SU-DHL-6 (cell line): ENCODE data around the gene FBRSL1.

Source experiments
- H2AFZ ChIP-seq: fragments of 200-600 bp; sonication (generic); 2 replicates; pipeline ENCODE4 v1.6.1; 2014; ENCODE audit warnings: low read depth, mild to moderate bottlenecking, moderate library complexity, mixed read lengths, antibody characterized with exemption, low read length; ENCODE audit not compliant: severe bottlenecking
- H3F3A ChIP-seq: fragments of 200-600 bp; shearing (Covaris generic); 2 replicates; pipeline ENCODE4 v1.6.0; 2016; ENCODE audit warnings: antibody characterized with exemption, mild to moderate bottlenecking; ENCODE audit not compliant: insufficient read depth
- H3K27ac ChIP-seq: fragments of 200-600 bp; sonication (generic); 2 replicates; pipeline ENCODE4 v1.5.1; 2016; ENCODE audit warnings: low read depth, mild to moderate bottlenecking, low read length, moderate library complexity, mixed read lengths
- H3K27me3 ChIP-seq: fragments of 200-600 bp; sonication (generic), shearing (Covaris generic); 2 replicates; pipeline ENCODE4 v1.6.0; 2014; ENCODE audit warnings: mild to moderate bottlenecking, low read length
- H3K36me3 ChIP-seq: fragments of 200-600 bp; sonication (generic); 2 replicates; pipeline ENCODE4 v1.6.1; 2014; ENCODE audit warnings: mild to moderate bottlenecking, low read length, mixed read lengths
- H3K4me2 ChIP-seq: fragments of 300-600, 200-600 bp; shearing (Covaris generic), sonication (generic); 2 replicates; pipeline ENCODE4 v1.6.0; 2014; ENCODE audit warnings: low read length, low read depth, mild to moderate bottlenecking; ENCODE audit not compliant: poor library complexity, severe bottlenecking
- H3K4me3 ChIP-seq: fragments of 200-600 bp; sonication (generic); 2 replicates; pipeline ENCODE4 v1.5.1; 2014; ENCODE audit warnings: antibody characterized with exemption, low read length, mild to moderate bottlenecking, mixed read lengths; ENCODE audit not compliant: insufficient read depth, poor library complexity, severe bottlenecking
- H3K79me2 ChIP-seq: fragments of 200-600 bp; sonication (generic); 2 replicates; pipeline ENCODE4 v1.6.1; 2014; ENCODE audit warnings: mild to moderate bottlenecking, low read length, moderate library complexity; ENCODE audit not compliant: insufficient read depth
- H3K9ac ChIP-seq: fragments of 200-600 bp; sonication (generic); 2 replicates; pipeline ENCODE4 v1.7.0; 2014; ENCODE audit warnings: mild to moderate bottlenecking, low read length
- H3K9me2 ChIP-seq: fragments of 200-600 bp; sonication (generic); replicated peaks from 2 replicates; pipeline ENCODE4 v1.6.1; 2014; ENCODE audit warnings: low read length; ENCODE audit not compliant: insufficient read depth
- H3K9me3 ChIP-seq: fragments of 200-600 bp; sonication (generic); 2 replicates; pipeline ENCODE4 v1.6.1; 2014; ENCODE audit warnings: low read length, mixed read lengths; ENCODE audit not compliant: insufficient read depth
- H4K20me1 ChIP-seq: fragments of 200-600 bp; sonication (generic); 2 replicates; pipeline ENCODE4 v1.6.1; 2014; ENCODE audit warnings: low read depth, mild to moderate bottlenecking, antibody characterized with exemption, low read length, moderate library complexity, mixed read lengths
- EZH2phosphoT487 ChIP-seq: fragments of 200-600 bp; sonication (generic), shearing (Covaris generic); conservative IDR thresholded peaks from 2 replicates; pipeline ENCODE4 v1.6.1; 2018; ENCODE audit warnings: mild to moderate bottlenecking, antibody characterized with exemption, low read length, moderate library complexity, mixed read lengths
- TF ChIP-seq, protein P1 (sequence below): fragments of 200-600 bp; sonication (generic); IDR thresholded peaks from one replicate; pipeline ENCODE4 v1.5.1; 2017; ENCODE audit warnings: antibody characterized with exemption, mild to moderate bottlenecking, low read length, moderate library complexity; ENCODE audit not compliant: insufficient read depth, poor library complexity, severe bottlenecking

The FBRSL1 gene

DNA sequence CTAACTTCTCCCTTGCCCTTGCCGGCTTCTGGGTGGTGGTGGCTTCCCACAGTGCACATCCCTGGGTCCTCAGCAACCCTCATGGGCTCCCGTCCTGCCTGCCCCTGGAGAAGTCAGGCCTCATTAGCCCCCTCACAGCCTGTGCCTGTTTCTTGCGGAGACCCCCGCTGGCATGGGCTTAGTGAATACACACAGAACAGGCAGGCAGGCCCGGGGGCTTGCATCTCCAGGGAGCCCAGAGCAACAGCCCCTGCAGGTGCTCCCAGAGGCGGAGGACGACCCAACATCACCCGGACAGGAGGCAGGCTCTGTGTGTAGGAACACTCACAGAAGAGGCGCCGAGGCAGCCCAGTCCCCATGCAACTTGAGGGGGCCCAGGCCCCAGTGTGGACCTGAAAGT, 25.1 kb upstream of the FBRSL1 start:
- H3K36me3 ChIP-seq: no peaks in the 10 kb centered on the region

DNA sequence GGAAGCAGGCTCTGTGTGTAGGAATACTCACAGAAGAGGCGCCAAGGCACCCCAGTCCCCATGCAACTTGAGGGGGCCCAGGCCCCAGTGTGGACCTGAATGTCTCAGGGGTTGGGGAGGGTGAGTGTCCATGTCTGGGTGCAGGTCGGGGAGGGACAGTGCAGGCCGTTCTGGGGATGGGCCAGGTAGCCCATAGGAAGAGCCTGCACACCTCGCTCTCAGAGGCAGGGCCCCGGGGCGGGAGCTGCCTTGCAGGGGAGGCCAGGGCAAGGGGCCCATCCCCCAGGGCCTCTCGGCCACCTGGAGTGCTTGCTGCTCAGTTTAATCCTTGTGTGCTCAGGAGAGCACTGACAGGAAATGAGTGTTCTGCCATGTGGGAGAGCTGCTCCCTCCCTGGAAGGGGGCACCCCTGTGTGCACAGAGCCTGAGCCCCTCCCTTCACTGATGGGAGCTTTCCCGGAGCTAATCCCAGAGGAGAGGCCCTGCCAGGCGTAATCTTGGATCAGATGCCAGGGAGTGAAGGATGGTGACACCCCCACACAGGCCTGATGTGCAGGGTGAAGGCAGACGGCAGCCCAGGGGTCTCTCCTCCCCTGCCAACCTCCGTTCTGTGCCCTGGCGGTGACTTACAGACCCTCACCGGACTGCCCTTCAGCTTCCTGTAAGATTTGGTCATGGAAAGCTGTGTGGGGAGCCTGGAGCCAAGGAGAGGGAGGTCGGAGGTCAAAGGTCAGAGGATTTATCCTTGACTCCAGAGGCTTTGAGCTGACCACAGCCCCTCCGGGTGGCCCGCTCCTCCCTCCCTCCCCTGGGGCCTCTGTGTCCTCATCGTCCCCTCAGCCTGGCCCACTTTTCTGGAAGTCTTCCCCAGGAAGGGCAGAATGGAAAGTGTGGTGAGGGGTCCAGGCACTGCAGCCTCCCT, 24.4 kb upstream of the FBRSL1 start:
- Histone ChIP-seq H3K27me3 (no peaks in the 10 kb centered on the region), H3K27ac (no peak overlapping the region), H3K9me2 (no peaks in the 10 kb centered on the region), H3K4me3 (no peak overlapping the region), H3K9me3 (peaks cover 18% of the 10 kb centered on the region; the same call in 1 of the 2 replicates), H3F3A (no peaks in the 10 kb centered on the region), H3K79me2 (no peaks in the 10 kb centered on the region), H3K9ac (no peak overlapping the region), H3K4me2 (no peak overlapping the region), H4K20me1 (no peaks in the 10 kb centered on the region), H2AFZ (no peak overlapping the region), H3K36me3 (no peaks in the 10 kb centered on the region)
- TF ChIP-seq, protein P1, sequence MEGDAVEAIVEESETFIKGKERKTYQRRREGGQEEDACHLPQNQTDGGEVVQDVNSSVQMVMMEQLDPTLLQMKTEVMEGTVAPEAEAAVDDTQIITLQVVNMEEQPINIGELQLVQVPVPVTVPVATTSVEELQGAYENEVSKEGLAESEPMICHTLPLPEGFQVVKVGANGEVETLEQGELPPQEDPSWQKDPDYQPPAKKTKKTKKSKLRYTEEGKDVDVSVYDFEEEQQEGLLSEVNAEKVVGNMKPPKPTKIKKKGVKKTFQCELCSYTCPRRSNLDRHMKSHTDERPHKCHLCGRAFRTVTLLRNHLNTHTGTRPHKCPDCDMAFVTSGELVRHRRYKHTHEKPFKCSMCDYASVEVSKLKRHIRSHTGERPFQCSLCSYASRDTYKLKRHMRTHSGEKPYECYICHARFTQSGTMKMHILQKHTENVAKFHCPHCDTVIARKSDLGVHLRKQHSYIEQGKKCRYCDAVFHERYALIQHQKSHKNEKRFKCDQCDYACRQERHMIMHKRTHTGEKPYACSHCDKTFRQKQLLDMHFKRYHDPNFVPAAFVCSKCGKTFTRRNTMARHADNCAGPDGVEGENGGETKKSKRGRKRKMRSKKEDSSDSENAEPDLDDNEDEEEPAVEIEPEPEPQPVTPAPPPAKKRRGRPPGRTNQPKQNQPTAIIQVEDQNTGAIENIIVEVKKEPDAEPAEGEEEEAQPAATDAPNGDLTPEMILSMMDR: no peak
- no peak for TF ChIP-seq EZH2phosphoT487

More for the DNA sequence above, 25.1 kb upstream of the FBRSL1 start:
- Histone ChIP-seq H3F3A (no peaks in the 10 kb centered on the region), H3K4me3 (no peak overlapping the region), H3K27ac (no peak overlapping the region), H3K27me3 (no peaks in the 10 kb centered on the region), H4K20me1 (no peaks in the 10 kb centered on the region), H3K9me3 (peaks cover 18% of the 10 kb centered on the region; the same call in 1 of the 2 replicates), H3K9me2 (no peaks in the 10 kb centered on the region), H3K79me2 (no peaks in the 10 kb centered on the region), H2AFZ (no peak overlapping the region), H3K9ac (no peak overlapping the region), H3K4me2 (no peak overlapping the region)
- TF ChIP-seq EZH2phosphoT487: no peak
- TF ChIP-seq, protein P1: no peak

DNA sequence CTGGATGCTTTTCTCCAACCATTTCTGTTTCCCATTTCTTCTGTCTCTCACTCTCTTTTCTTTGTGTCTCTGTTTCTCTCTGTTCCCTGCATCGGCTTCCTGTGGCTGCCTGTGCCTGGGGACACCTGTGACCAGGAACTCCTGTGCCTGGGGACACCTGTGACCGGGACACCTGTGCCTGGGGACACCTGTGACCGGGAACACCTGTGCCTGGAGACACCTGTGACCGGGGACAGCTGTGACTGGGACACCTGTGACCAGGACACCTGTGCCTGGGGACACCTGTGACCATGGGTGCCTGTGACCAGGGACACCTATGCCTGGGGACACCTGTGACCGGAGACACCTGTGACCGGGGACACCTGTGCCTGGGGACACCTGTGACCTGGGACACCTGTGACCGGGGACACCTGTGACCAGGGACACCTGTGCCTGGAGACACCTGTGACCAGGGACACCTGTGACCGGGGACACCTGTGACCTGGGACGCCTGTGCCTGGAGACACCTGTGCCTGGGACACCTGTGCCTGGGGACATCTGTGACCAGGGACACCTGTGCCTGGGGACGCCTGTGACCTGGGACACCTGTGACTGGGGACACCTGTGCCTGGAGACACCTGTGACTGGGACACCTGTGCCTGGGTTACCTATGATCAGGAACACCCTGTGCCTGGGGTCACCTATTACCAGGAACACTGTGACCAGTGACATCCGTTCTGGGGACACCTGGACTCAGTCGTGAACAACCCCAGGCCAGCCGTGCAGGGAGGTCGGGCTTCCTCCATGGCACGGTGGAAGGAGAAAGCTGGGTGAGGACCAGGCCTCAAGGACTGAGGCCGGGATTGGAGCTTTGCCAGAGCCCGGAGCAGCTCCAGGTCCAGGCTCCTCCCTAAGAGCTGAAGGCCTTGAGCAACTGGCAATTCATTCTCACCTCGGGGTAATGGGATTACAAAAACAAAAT, 23.4 kb upstream of the FBRSL1 start:
- Histone ChIP-seq H3K9ac (no peak overlapping the region), H3K9me3 (peaks cover 18% of the 10 kb centered on the region; the same call in 1 of the 2 replicates), H3K4me2 (no peak overlapping the region), H3K36me3 (no peaks in the 10 kb centered on the region), H4K20me1 (no peaks in the 10 kb centered on the region), H3K79me2 (no peaks in the 10 kb centered on the region), H3K9me2 (no peaks in the 10 kb centered on the region), H3K27me3 (no peaks in the 10 kb centered on the region), H3F3A (no peaks in the 10 kb centered on the region), H2AFZ (no peak overlapping the region), H3K4me3 (no peak overlapping the region), H3K27ac (no peak overlapping the region)
- no peak for TF ChIP-seq EZH2phosphoT487
- TF ChIP-seq, protein P1: no peak
